ENCODE measurements around the gene MXRA8.

GRCh38 chr1:1332774-1333480 is 25.4 kb downstream of the MXRA8 start:
- TF ChIP-seq YY1 (IDR thresholded peaks at IDR 0.05; ENCODE audit: insufficient read depth, insufficient read length) = no peak
- no peak for TF ChIP-seq SUZ12 (IDR thresholded peaks at IDR 0.05; ENCODE audit: extremely low read depth, insufficient read depth, insufficient read length)

Data from NT2/D1 (cell line).